HG02943 (cell line): ENCODE data around the gene RSAD2.
"Not testable (repeated sequence)": the region's sequence is repeated elsewhere in the genome, so short reads cannot be mapped to it uniquely, and the experiment has no call there.

ENCODE experiments used
- ATAC-seq: cut with Tn5 transposase; IDR thresholded peaks from one replicate; pipeline ENCODE4 v1.9.1; 2021; ENCODE audit warnings: mild to moderate bottlenecking, low read depth, moderate library complexity; ENCODE audit not compliant: unreplicated experiment

Gene RSAD2

DNA sequence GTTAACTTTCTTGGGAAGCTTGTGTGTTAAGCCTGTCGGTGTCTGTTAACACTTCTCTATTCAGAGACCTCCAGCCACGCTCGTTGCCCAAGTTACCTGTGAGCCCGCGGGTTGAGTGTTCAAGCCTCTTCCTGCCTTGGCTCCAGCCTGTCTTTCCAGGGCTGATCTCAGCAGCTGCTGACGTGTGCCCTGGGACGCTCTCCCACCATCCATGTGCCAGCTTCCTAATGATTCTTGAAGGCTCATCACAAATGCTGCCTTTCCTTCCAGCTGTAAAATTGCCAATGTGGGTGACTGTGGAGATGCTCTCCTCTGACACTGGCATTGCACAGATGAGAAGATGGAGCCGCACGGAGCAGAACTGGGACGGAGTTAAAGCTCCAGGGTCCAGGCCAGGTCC lies 45.7 kb downstream of the RSAD2 start:
- no peak for ATAC-seq

DNA sequence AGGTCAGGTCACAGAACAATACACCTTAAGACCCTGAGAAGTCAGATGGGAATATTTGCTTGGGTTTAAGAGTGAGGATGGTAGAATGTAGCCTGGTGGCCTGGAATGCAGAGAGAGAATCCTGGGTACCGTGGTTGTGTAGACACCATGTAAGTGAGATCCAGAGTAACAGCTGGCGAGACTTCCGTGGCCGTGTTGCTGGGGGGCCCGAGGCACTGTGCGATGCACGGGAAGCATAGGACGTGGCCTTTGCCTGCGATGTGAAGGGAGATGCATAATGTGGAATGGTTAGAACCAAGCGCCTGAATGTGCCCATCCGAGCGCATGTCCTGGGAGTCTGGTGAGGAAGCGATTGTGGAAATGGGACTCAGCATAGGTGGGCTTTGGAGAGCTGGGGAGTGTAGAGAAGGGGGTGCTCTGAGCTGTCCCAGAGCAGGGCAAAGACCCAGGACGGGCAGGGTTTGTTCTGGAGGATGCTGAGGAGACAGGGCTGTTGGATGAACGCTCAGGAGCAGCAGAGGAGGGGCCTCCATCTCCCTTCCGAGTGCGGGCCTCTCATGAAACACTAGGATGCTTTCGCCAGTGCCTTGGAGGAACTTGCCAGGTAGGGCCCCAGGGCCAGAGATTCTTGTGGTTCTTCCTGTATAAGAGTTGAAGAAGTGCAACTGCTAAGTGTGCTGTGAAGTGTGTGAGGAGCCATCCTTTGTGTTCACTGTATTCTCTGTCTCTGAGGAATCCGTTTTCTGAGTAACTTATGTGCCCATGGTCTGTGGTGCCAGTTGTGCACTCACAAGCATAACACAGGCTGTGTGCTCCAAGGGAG lies 46.7 kb downstream of the RSAD2 start:
- ATAC-seq = no peak

DNA sequence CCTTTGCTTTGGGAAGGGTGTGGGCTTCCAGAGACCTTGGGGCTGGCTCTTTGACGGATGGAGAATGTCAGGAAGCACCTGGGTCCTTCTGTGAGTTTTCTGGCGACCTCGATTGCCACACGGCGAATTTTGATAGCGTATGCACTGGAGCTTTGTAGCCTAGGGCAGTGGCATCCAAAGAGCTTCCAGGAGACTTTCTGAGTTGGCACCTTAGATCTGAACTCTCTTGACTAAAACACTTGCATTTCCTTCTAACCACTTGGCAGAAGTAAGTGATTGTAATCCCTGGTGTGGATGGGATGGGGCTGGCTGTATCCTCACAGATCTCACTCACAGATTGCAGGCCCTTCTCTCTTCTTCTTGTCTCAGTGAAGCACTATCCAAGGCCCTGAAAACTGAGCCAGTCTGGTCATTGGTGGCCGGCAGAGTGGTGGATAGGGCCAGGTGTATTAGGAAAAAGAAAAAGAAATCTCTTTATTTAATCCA lies 47.4 kb downstream of the RSAD2 start:
- ATAC-seq = no peak

DNA sequence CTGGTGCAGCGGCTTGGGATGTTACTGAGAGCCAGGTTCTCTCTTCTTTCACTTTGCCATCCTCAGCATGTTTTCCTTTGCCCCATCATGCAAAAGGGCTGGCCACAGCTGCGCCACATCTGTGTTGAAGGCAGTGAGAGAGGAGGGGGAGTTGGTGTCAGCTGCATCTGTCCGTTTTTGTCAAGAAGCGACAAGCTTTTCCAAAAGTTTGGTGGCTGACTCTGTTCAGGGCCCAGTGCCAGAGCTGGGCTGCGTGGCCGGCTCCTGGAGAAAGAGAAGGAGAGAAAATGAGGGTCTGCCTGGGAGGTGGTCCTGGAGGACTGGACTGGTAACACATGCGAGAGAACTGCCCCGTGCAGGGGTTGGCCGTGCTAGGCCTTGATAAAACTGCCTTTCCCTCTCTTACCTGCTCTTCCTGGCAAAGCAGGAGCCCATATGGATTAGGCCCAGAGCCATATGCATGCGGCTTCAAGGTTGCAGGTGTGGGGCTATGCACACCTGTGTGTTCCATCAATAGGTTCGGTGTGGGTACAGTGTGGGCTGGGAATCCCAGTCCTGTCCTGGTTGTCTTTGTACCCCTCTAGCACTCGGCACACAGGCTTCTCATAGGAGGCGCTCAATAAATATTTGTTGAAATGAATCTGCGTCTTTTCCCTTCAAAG lies 48.6 kb downstream of the RSAD2 start:
- ATAC-seq = no peak

DNA sequence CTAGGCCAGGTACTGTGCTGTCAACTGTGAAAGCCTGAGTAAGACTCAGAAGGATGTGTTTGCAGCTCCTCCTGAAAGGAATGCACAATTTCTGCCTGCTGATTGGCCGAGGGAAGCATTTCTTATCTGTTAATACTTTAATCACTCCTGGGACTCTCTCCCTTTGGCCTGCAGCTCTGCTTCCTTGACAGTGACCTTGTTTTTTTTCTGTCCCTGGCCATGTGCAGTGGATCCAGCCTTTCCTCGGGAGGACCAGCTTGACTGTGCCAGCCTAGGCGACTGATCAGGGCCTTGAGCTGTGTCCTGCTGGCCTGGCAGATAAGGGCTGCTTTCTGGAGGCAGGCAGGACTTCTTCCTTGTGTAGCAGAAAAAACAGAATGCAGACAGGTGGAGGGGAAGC lies 49.6 kb downstream of the RSAD2 start:
- no peak for ATAC-seq

GRCh38 chr2:6927753-6928152 lies 50.2 kb downstream of the RSAD2 start:
- ATAC-seq = no peak

GRCh38 chr2:6928452-6928851 lies 50.9 kb downstream of the RSAD2 start:
- no peak for ATAC-seq

DNA sequence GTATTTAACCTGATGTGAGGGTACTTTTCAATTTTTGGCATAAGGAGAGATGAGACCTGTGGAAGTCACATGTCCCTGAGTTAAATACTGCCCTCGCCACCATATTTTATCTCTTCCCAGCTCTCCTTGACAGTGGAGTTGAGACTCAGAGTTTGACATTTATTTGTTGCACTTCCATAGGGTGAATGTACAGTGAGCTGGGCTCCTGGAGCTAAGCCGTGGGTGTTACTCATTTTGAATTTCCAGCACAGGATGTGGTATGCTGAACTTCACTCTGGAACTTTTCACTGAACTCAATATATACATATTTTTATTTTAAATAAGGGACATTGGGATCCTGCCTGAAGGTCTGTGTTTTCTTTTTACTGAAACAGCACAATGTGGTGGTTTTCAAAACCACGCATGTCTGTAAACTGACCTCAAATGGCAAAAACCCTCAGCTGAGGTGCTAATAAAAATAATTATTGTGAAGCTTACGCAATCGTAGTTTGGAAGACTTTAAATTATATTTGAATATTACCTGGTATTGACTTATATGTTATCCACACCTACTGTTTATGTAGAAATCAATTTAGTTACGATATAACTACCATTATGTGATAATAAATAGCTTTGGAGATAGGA lies 51.7 kb downstream of the RSAD2 start:
- ATAC-seq = no peak

GRCh38 chr2:6930923-6931647 lies 53.5 kb downstream of the RSAD2 start:
- no peak for ATAC-seq

- ATAC-seq = no peak
Measured at GRCh38 chr2:6931753-6932152, 54.2 kb downstream of the RSAD2 start.

DNA sequence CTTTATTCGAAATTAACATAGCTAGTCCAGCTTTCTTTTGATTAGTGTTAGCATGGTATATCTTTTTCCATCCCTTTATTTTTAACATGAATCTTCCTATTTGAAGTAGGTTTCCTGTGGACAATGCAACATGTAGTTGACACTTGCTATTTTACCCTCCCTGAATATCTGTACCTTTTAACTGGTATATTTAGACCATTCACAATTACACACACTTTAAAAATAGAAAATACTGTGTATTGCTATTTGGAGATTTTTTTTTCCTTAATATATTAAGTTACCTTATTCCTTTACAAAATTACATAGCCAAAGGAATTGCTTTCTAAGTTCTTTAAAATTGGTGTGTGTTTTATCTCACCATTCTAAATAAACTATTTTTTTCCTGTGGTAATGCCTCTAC lies 54.6 kb downstream of the RSAD2 start:
- ATAC-seq = no peak

GRCh38 chr2:6932828-6933227 lies 55.3 kb downstream of the RSAD2 start:
- ATAC-seq = no peak

GRCh38 chr2:6933911-6934310 lies 56.3 kb downstream of the RSAD2 start:
- ATAC-seq = no peak

DNA sequence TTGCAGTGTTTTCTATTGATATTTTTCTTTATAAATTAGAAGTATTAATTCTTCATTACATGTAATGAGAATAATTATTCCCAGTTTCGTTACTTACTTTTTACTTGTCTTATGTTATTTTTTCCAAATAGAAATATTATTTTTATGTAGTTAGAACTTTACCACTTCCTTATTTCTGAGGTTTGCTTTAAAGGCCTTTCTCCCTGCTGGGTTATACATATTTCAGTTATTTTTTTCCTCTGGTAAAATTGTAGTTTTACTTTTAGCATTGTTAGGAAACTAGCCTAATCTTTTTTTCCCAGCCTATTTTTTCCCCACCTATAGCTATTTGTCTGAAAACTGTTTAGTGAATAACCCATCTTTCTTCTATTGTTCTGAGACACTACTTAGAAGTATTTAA lies 56.8 kb downstream of the RSAD2 start:
- ATAC-seq = no peak

- ATAC-seq = no peak
Measured at GRCh38 chr2:6934758-6935651, 57.4 kb downstream of the RSAD2 start.

GRCh38 chr2:6935652-6936020 lies 58.1 kb downstream of the RSAD2 start:
- not testable (repeated sequence) for ATAC-seq

DNA sequence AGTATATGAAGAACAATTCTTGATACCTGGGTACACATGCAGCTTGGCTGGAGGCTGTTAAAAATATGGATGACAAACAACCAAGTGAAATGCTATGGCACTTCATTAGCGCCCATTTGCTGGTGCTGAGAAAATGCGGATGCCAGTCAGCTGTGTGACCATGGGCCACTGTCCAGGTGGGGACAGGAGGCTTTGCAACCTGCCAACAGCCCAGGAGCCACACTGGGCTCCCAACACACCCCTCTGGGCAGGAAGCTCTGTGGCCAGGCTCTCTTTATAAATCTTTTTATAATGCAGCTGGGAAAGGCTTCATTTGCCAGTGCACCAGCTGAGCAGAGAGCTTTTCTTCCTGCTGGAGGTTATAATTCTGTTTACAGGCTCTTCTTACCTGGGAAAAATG lies 59.6 kb downstream of the RSAD2 start:
- no peak for ATAC-seq

GRCh38 chr2:6937582-6937981 lies 60.0 kb downstream of the RSAD2 start:
- no peak for ATAC-seq

DNA sequence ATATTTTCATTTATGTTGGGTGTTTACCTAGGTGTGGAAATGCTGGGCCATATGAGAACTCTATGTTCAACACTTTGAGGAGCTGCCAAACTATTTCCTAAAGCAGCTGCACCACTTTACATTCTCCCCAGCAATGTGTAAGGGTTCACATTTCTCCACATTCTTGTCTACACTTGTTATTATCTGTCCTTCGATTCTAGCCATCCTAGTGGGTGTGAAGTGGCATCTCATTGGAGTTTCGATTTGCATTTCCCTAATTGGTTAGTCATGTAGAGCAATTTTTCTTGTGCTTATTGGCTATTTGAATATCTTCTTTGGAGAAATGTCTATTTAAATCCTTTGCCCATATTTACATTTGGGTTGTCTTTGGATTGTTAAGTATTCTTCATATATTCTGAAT lies 61.5 kb downstream of the RSAD2 start:
- ATAC-seq = no peak

DNA sequence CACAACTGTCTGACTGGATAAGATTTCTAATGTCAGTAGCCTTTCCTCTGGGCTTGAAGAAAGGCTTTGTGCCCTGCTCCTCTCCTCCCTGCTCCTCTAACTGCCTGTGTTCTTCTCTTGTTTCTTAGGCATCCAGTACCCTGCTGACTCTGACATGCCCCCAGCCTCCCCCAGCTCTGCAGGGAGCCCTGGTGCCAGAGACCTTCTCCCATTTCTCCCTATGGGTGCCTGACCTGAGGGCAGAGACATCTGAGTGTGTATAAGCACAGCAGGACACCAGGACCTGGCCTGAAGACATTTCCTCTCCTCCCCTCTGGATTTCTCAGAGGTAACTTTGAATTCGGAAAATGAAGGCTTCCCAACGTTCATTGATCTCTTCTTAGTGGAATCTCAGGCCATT lies 63.2 kb downstream of the RSAD2 start:
- ATAC-seq = no peak
